Measurements from ENCODE around the gene BAIAP2.
"Not testable (repeated sequence)": the region's sequence is repeated elsewhere in the genome, so short reads cannot be mapped to it uniquely, and the experiment has no call there.

Gene BAIAP2

GRCh38 chr17:81070541-81071246 is 35.7 kb downstream of the BAIAP2 start:
- DNase-seq = no peak

- DNase-seq = no peak
These were observed 37.1 kb downstream of the BAIAP2 start for GRCh38 chr17:81071761-81072741.

- no peak for DNase-seq
These were observed 39.3 kb downstream of the BAIAP2 start for GRCh38 chr17:81073967-81074839.

GRCh38 chr17:81074875-81075274 is 39.9 kb downstream of the BAIAP2 start:
- DNase-seq = no peak

- DNase-seq = no peak
These were observed 40.4 kb downstream of the BAIAP2 start for GRCh38 chr17:81075307-81075706.

GRCh38 chr17:81076141-81076679 is 41.3 kb downstream of the BAIAP2 start:
- DNase-seq = no peak

- not testable (repeated sequence) for DNase-seq
These were observed 43.3 kb downstream of the BAIAP2 start for GRCh38 chr17:81078026-81078913.

GRCh38 chr17:81080019-81080418 is 45.1 kb downstream of the BAIAP2 start:
- no peak for DNase-seq

GRCh38 chr17:81081222-81082176 is 46.5 kb downstream of the BAIAP2 start:
- no peak for DNase-seq

- no peak for DNase-seq
These were observed 47.5 kb downstream of the BAIAP2 start for GRCh38 chr17:81082177-81083073.

- DNase-seq = no peak
These were observed 48.3 kb downstream of the BAIAP2 start for GRCh38 chr17:81083125-81083765.

- DNase-seq = no peak
These were observed 49.9 kb downstream of the BAIAP2 start for GRCh38 chr17:81084680-81085419.

GRCh38 chr17:81085420-81085911 is 50.5 kb downstream of the BAIAP2 start:
- DNase-seq = no peak

GRCh38 chr17:81086789-81087551 is 52.0 kb downstream of the BAIAP2 start:
- DNase-seq = no peak

GRCh38 chr17:81090361-81091136 is 55.6 kb downstream of the BAIAP2 start:
- no peak for DNase-seq

- no peak for DNase-seq
These were observed 56.2 kb downstream of the BAIAP2 start for GRCh38 chr17:81091154-81091553.

Measured in NCI-H1092 treated with DMSO at 0.1 percent for 48 hours (cell line).